HCT116 (cell line): ENCODE data around the gene TPM3. TPM values are rescaled to one million over a fixed set of nuclear protein-coding genes. Genes with fewer than 3 reads are reported as not detected.
A peak's percentile ranks its signal among the peaks of the same experiment; 100 is the strongest.
"Not testable (repeated sequence)": the region's sequence is repeated elsewhere in the genome, so short reads cannot be mapped to it uniquely, and the experiment has no call there.

ENCODE experiments used
- ATAC-seq: fragments of 200-7000 bp; cut with Tn5 transposase; 2 replicates; pipeline ENCODE4 v1.9.1; 2020; ENCODE audit warnings: mild to moderate bottlenecking, moderate library complexity
- BruUV-seq: library from RNA; stranded (reverse); fragments of 400-500 nt; replicated peaks from 2 replicates; lab custom pipeline; 2021; lab: Mats Ljungman, UMichigan
- CTCF ChIA-PET: fragments of 300-600 bp; sonication (Branson Sonifier 250); formaldehyde crosslinking; loops from one replicate; lab custom pipeline; 2021; ENCODE audit warnings: antibody characterized with exemption; lab: Charles Lee
- POLR2A ChIA-PET: fragments of 300-600, 350-600 bp; sonication (Branson Sonifier 250); formaldehyde crosslinking; loops from one replicate; lab custom pipeline; 2021; ENCODE audit warnings: antibody characterized with exemption; lab: Charles Lee
- RAD21 ChIA-PET, 2 experiments: fragments of 300-600 bp; sonication (Branson Sonifier 250); formaldehyde crosslinking; loops; one replicate each; lab custom pipeline; 2023; ENCODE audit warnings: low total read pairs in 2 of 2; ENCODE audit not compliant: uncharacterized antibody in 2 of 2, unreplicated experiment in 2 of 2, low non-redundant PET in 1 of 2; lab: Charles Lee
- DNase-seq: peaks from one replicate; pipeline ENCODE4 v3.0.0-alpha.2; 2010; ENCODE audit warnings: low read depth, low spot score
- H2AFZ ChIP-seq: fragments of 200-600 bp; shearing (Covaris generic), sonication (generic); 2 replicates; pipeline ENCODE4 v1.6.1; 2017; ENCODE audit warnings: low read depth, mixed run types, mixed read lengths, antibody characterized with exemption, low read length; ENCODE audit not compliant: poor library complexity, severe bottlenecking
- H3K27ac ChIP-seq: 2 replicates; pipeline ENCODE4 v1.5.1; 2012; ENCODE audit warnings: low read depth, low read length
- H3K27me3 ChIP-seq: fragments of 200-600 bp; sonication (generic); 2 replicates; pipeline ENCODE4 v1.6.1; 2016; ENCODE audit warnings: mixed run types, low read length, mixed read lengths; ENCODE audit not compliant: insufficient read depth
- H3K36me3 ChIP-seq, 2 experiments: fragments of 200-500 bp in 1 of 2; fragments of 200-600 bp in 1 of 2; sonication (Bioruptor generic) in 1 of 2; sonication (generic) in 1 of 2; 2 replicates each; pipeline versions ENCODE4 v1.5.1 to v1.6.1; 2014 to 2016; ENCODE audit warnings: low read length in 2 of 2, inconsistent platforms in 1 of 2, mixed read lengths in 1 of 2, mixed run types in 1 of 2; ENCODE audit not compliant: insufficient read depth in 2 of 2, control insufficient read depth in 1 of 2
- H3K4me1 ChIP-seq, 2 experiments: fragments of 200-600 bp in 1 of 2; sonication (generic) in 1 of 2; 2 replicates each; pipeline versions ENCODE4 v1.5.1 to v1.6.1; 2012 to 2017; ENCODE audit warnings: low read length in 2 of 2, inconsistent platforms in 1 of 2, mild to moderate bottlenecking in 1 of 2, mixed read lengths in 1 of 2, mixed run types in 1 of 2, moderate library complexity in 1 of 2; ENCODE audit not compliant: insufficient read depth in 2 of 2, control insufficient read depth in 1 of 2
- H3K4me2 ChIP-seq: fragments of 200-600 bp; sonication (generic); 2 replicates; pipeline ENCODE4 v1.6.1; 2017; ENCODE audit warnings: mixed run types, low read length, mixed read lengths
- H3K4me3 ChIP-seq, 2 experiments: fragments of 200-600 bp in 1 of 2; sonication (generic) in 1 of 2; replicated peaks in 1 of 2; 2 replicates each; pipeline ENCODE4 v1.5.1; 2011 to 2016; ENCODE audit warnings: low read length in 2 of 2, control low read depth in 1 of 2, low read depth in 1 of 2, mild to moderate bottlenecking in 1 of 2, mixed read lengths in 1 of 2, mixed run types in 1 of 2
- H3K79me2 ChIP-seq: fragments of 200-600 bp; sonication (generic); 2 replicates; pipeline ENCODE4 v1.6.1; 2017; ENCODE audit warnings: mild to moderate bottlenecking, mixed run types, low read length, moderate library complexity, mixed read lengths; ENCODE audit not compliant: insufficient read depth
- H3K9ac ChIP-seq: fragments of 200-600 bp; sonication (generic); 2 replicates; pipeline ENCODE4 v1.6.1; 2016; ENCODE audit warnings: low read length, mixed read lengths
- H3K9me2 ChIP-seq: fragments of 200-600 bp; sonication (generic), shearing (Covaris generic); 2 replicates; pipeline ENCODE4 v1.6.1; 2017; ENCODE audit warnings: mixed run types, mild to moderate bottlenecking, moderate library complexity; ENCODE audit not compliant: insufficient read depth
- H3K9me3 ChIP-seq, 2 experiments: fragments of 200-500 bp in 1 of 2; fragments of 200-600 bp in 1 of 2; sonication (Bioruptor generic) in 1 of 2; sonication (generic) in 1 of 2; 2 replicates each; pipeline ENCODE4 v1.6.1; 2014 to 2017; ENCODE audit warnings: low read length in 2 of 2, mixed read lengths in 2 of 2, inconsistent platforms in 1 of 2, low read depth in 1 of 2, mild to moderate bottlenecking in 1 of 2, mixed run types in 1 of 2, moderate library complexity in 1 of 2; ENCODE audit not compliant: control insufficient read depth in 1 of 2, insufficient read depth in 1 of 2
- H4K20me1 ChIP-seq: fragments of 200-600 bp; sonication (generic), shearing (Covaris generic); 2 replicates; pipeline ENCODE4 v1.6.1; 2017; ENCODE audit warnings: mixed run types, mild to moderate bottlenecking, moderate library complexity; ENCODE audit not compliant: insufficient read depth
- EGR1 ChIP-seq: IDR thresholded peaks from 2 replicates; pipeline ENCODE4 v1.6.1; 2012; ENCODE audit warnings: low read depth
- POLR2AphosphoS5 ChIP-seq: IDR thresholded peaks from 2 replicates; pipeline ENCODE4 v1.6.1; 2011; ENCODE audit warnings: mild to moderate bottlenecking, low read depth, low read length, moderate library complexity
- intact Hi-C: fragments of 100-400 bp; cut with micrococcal nuclease; formaldehyde crosslinking; loops from 2 replicates; pipeline ENCODE4 v1.10.0; 2022
- total RNA-seq: library from RNA; stranded (reverse); gene quantifications from one replicate; pipeline ENCODE4 v1.2.1, GENCODE V29; 2021; ENCODE audit not compliant: unreplicated experiment

The TPM3 gene
- total RNA-seq, 1 experiment from 2014 or later, result 457 TPM

DNA sequence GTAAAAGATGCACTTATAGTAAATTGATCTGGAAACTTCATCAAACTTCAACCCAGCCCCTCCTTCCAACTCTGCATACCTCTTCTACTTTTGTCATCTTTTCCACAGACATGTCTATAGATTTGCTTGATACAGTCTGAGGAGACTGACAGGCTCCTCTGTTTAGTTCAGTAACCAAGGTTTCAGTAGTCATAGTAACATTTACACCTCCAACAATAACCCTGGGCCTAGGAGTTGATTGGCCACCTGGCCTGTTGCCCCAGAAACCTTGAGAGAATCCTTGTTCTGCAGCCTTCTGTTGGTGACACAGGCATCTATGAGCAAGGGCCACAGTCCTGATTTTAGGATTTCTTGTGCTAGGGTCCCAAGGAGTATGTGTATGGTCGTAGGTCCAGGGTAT is 14.3 kb upstream of the TPM3 start, which contains the start of gene CFAP141:
Gene CFAP141, minus strand, starts transcription at position 138 of the 400 bp plus-strand sequence. Its CDS starts 26 bp downstream, at position 112.
- ChIA-PET RAD21 (no interaction called here), CTCF (no interaction called here)
- Histone ChIP-seq H3K4me2 (peak within 1 kb of the TSS; percentile 46), H3K4me1 (peaks cover 13 to 23% of the 10 kb centered on the region in 2 experiments), H3K9me3 (no peaks in the 10 kb centered on the region)
- TF ChIP-seq POLR2AphosphoS5, result no peak
- TF ChIP-seq, all 23 proteins: peak for 0
- Histone ChIP-seq H3K27ac (0 out of 2 replicates have a peak within 1 kb of the TSS, but pooled peaks have one; percentile 24), H2AFZ (no peak within 1 kb of the TSS), H3K9me2 (no peaks in the 10 kb centered on the region), H3K36me3 (peaks cover 9 to 15% of the 10 kb centered on the region in 2 experiments; a peak in 3 of 4 replicates), H4K20me1 (no peaks in the 10 kb centered on the region), H3K4me3 (no peak within 1 kb of the TSS; a peak in 1 of 4 replicates), H3K9ac (no peak within 1 kb of the TSS), H3K27me3 (no peaks in the 10 kb centered on the region), H3K79me2 (no peaks in the 10 kb centered on the region)
- ATAC-seq (peak; percentile 79), DNase-seq (no peak)
- no TSS peak for BruUV-seq
- POLR2A ChIA-PET, result no interaction called here
- intact Hi-C loops, result no loop called here

DNA sequence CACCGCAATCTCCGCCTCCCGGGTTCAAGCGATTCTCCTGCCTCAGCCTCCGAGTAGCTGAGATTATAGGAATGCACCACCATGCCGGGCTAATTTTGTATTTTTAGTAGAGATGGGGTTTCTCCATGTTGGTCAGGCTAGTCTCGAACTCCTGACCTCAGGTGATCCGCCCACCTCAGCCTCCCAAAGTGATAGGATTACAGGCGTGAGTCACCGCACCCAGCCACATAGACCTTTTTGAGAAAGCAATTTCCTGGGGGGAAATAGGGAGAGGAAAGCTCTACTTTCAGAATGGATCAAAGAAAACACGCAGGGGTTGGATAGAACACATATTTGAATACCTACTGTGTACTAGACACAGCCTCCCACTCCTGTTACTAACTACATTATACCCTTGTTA is 13.9 kb upstream of the TPM3 start:
- peaks cover 13 to 23% of the 10 kb centered on the region in 2 experiments for H3K4me1 ChIP-seq
- H3K4me2 ChIP-seq, result peak overlapping the region; percentile 46
- intact Hi-C loops, BruUV-seq, CTCF ChIA-PET, RAD21 ChIA-PET, H3K9ac ChIP-seq, H3K79me2 ChIP-seq, POLR2A ChIA-PET, DNase-seq, H3K9me3 ChIP-seq, H3K4me3 ChIP-seq, H2AFZ ChIP-seq, H3K27me3 ChIP-seq, H4K20me1 ChIP-seq, H3K9me2 ChIP-seq: not testable (repeated sequence)
- ATAC-seq, result peak; percentile 58
- H3K36me3 ChIP-seq, result peaks cover 9 to 12% of the 10 kb centered on the region in 2 experiments; a peak in 3 of 4 replicates
- TF ChIP-seq EGR1, result peak; percentile 64; the same call in 1 of the 2 replicates
- 0 out of 2 replicates have a peak overlapping the region, but pooled peaks have one; percentile 24 for H3K27ac ChIP-seq
